GM12801 (cell line): ENCODE measurements around the gene TMEM60.

ENCODE experiments used
- TF ChIP-seq, protein P1 (sequence below): IDR thresholded peaks from one replicate; pipeline ENCODE4 v1.5.1; 2011; ENCODE audit warnings: control low read depth; ENCODE audit not compliant: insufficient read length; ENCODE audit errors: extremely low read depth

The TMEM60 gene

GRCh38 chr7:77796960-77797359 is 1.3 kb downstream of the TMEM60 start:
- TF ChIP-seq, protein P1, sequence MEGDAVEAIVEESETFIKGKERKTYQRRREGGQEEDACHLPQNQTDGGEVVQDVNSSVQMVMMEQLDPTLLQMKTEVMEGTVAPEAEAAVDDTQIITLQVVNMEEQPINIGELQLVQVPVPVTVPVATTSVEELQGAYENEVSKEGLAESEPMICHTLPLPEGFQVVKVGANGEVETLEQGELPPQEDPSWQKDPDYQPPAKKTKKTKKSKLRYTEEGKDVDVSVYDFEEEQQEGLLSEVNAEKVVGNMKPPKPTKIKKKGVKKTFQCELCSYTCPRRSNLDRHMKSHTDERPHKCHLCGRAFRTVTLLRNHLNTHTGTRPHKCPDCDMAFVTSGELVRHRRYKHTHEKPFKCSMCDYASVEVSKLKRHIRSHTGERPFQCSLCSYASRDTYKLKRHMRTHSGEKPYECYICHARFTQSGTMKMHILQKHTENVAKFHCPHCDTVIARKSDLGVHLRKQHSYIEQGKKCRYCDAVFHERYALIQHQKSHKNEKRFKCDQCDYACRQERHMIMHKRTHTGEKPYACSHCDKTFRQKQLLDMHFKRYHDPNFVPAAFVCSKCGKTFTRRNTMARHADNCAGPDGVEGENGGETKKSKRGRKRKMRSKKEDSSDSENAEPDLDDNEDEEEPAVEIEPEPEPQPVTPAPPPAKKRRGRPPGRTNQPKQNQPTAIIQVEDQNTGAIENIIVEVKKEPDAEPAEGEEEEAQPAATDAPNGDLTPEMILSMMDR: no peak

DNA sequence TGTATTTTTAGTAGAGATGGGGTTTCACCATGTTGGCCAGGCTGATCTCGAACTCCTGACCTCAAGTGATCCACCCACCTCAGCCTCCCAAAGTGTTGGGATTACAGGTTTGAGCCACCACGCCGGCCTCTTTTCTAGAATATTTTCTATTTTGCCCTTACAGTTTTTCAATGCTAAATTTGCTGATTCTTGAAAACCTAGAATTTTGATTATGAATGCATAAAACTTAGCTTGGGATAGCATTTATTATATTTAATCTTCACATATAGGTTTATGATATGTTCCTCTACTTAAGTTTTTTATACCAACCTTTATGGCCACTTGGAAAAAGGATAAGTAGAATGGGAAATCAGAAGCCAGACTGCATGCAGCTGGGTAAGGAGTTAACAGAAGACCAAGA is 2.1 kb downstream of the TMEM60 start:
- TF ChIP-seq, protein P1: no peak

DNA sequence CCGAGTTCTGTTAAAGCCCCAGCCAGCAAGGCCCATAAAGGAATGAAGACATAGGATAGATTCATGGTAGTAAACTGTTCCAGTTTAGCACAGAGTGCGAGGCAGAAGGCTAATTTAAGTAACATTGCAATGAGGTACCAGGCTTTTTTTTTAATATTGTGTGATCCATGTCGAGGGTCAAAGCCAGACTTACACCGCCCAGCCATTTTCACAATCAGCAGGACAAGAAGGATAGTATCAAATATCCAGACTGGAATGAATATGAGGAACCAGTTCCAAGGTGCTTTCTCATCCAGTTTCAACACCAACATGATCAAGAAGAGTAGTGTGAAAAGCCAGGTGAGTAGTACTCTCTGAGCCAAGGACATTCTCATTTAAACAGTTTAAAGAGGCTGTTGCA is 4.2 kb downstream of the TMEM60 start:
- TF ChIP-seq, protein P1: no peak

DNA sequence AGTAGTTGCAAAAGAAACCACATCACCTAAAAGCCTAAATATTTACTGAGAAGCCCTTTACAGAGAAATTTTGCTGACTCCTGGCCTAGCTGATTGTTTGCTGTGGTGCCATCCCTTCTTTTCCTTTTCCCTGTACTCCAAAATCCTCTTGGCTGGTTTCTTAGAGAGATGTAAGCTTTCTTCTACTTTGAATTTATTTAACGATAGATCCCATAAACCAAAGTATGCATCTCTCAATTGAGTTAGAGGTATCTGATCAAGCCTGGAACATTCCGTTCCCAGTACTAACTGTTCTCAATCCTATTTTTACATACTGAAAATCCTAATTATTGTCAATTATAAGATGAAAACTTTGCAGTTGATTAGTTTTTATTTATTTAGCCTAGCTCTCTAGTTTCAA is 6.3 kb downstream of the TMEM60 start:
- TF ChIP-seq, protein P1: no peak

GRCh38 chr7:77791336-77791735 is 6.9 kb downstream of the TMEM60 start:
- TF ChIP-seq, protein P1: no peak

DNA sequence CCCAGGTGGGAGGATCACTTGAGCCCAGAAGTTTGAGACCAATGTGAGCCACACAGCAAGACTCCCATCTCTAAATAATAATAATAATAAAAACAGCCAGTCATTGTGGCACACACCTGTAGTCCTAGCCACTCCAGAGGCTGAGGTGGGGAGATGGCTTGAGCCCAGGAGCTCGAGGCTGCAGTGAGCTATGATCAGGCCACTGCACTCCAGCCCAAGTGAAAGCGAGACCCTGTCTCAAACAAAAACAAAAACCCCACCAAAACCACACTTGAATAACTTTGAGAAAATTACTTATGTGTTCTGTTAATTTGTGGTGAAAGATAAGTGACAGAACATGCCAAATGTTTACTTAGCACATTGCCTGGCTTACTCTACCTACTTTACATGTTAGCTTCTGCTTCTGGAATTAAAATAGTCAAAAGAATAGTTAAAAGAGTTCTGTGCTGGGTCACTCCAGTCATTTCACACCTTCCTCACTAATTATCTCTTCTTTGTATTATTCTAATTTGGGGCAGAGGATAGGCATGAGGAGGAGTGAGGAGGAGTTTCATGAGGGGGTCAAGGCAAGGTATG is 9.8 kb downstream of the TMEM60 start:
- TF ChIP-seq, protein P1: no peak

- TF ChIP-seq, protein P1: no peak
Measured at GRCh38 chr7:77786741-77787140, 11.5 kb downstream of the TMEM60 start.
